GM18870 (cell line): Measurements from ENCODE around the gene SLC35A5.
A peak's percentile ranks its signal among the peaks of the same experiment; 100 is the strongest.

ENCODE experiments used
- ATAC-seq: cut with Tn5 transposase; IDR thresholded peaks from one replicate; pipeline ENCODE4 v1.9.1; 2021; ENCODE audit warnings: moderate library complexity; ENCODE audit not compliant: unreplicated experiment

The SLC35A5 gene

DNA sequence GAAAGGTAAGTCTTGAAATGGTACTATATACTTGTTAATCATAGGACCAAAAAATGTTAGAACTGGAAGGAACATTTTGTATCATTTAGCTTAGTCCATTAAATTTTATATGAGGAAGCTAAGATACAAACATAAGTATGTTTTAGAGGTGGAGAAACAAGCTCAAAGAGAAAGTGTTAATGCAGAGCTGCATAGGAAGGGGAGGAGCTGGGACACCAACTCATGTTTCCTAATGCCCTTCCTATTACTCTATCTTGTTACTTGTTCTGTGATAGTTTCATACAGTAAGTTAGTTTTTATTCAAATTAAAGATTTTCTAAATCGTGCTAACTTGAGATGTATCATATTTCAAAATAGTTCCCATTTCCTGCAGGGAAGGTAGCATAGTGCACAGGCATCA is 7.4 kb downstream of the SLC35A5 start:
- no peak for ATAC-seq

DNA sequence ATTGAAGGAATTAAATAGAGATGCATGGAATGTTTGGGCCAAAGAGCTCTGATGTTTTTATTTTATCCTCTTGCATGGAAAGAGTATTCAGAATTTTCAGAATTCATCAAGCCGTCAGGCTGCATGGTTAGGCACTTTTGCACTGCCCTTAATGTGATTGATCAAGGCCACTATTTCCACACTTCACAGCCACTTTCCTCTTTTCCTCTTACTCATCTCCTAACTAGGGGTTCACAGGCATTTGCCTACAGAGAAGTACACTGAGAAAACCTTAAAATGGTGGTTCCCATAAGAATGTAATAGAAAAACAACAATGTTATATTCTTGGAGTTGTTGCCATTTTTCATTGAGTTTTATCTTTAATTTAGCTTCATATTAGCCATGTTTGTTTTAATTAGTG is 10.9 kb downstream of the SLC35A5 start:
- no peak for ATAC-seq

DNA sequence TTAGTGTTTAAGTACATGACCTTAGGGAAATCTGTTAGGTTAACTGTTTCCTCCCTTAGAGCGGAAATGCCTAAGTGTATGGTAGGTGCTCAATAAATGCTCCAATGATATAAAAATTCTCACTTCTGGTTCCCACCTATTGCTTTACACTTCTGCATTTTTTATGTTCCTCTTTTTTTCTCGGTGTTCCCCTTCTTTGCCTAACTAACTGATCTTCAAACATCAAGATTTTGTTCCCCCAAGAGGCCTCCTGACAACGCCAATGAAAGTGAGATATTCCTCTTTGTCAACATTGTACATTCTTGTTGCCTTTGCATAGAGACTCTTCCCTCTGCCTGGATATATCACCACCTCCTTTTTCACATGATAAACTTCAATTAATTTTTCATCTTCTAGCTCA is 17.4 kb downstream of the SLC35A5 start:
- no peak for ATAC-seq

DNA sequence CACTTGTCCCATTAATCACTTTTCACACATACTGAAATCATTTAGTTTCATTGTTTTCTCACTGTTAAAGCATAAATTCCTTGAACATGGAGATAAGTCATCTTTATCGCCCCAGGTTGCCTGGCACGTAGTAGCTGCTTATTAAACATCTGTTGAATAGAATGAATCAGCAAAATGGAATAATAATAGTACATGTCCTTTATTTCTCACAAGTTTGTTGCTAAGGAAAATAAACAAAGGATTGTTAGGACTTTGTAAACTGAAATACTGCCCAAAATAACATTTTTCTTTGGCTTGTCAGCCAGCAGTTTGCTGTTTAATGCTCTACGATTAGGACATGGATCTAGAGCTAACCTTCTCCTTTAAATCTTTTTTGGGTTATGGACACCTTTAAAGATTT is 17.9 kb downstream of the SLC35A5 start:
- ATAC-seq, result no peak

DNA sequence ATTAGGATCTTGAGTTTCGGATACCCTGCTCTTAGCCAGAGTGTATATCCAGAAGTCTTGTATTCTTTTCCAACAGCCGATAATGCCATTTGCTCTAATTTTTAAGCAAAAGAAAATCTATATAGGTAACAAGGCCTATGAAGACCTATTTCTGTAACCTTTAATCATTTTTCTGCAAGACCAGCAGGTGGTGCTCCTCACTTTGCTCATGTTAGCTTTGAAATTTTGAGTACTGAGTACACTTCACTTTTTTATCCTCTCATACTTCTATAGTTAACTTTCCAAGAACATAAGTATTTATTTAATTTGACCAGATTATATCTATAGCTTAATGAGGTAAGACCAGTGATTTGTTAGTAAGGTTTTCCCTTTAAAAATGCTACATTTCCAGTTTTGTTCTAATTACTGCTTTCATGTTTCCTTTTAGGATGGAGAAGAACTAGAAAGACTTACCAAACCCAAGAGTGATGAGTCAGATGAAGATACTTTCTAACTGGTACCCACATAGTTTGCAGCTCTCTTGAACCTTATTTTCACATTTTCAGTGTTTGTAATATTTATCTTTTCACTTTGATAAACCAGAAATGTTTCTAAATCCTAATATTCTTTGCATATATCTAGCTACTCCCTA is 20.5 kb downstream of the SLC35A5 start:
- ATAC-seq, result no peak

DNA sequence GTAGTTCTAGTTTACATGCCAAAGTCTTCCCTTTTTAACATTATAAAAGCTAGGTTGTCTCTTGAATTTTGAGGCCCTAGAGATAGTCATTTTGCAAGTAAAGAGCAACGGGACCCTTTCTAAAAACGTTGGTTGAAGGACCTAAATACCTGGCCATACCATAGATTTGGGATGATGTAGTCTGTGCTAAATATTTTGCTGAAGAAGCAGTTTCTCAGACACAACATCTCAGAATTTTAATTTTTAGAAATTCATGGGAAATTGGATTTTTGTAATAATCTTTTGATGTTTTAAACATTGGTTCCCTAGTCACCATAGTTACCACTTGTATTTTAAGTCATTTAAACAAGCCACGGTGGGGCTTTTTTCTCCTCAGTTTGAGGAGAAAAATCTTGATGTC is 21.3 kb downstream of the SLC35A5 start:
- ATAC-seq, result no peak

DNA sequence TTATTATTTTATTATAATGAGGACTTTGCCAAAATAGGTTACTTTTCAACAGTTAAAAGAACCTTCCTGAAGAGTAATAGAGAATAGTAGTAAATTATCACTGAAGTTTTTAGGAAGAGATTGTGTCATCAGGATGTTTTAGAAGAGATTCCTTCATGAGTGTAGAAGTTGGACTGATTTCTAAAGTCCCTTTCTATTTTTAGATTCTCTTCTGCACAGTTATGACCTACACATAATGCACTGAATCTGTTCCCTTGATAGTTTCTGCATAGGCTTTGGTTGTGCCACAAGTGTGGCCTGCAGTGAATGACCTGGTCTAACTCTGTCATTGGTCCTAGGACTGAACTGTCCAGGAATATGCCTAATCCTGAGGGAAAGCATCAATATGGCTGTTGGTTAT is 23.9 kb downstream of the SLC35A5 start:
- no peak for ATAC-seq

DNA sequence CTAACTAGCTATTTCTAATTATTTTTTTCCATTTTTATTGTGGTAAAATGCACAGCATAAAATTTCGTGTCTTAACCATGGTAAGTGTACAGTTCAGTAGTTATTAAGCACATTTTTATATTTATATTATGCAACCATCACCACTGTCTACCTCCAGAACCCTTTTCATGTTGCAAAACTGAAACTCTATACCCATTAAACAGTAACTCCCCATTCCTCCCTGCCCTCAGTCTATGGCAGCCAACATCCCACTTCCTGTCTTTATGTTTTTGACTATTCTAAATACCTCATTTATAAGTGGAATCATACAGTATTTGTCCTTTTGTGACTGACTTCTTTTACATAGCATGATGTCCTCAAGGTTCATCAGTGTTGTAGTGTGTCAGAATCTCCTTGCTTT is 25.5 kb downstream of the SLC35A5 start:
- ATAC-seq, result no peak

DNA sequence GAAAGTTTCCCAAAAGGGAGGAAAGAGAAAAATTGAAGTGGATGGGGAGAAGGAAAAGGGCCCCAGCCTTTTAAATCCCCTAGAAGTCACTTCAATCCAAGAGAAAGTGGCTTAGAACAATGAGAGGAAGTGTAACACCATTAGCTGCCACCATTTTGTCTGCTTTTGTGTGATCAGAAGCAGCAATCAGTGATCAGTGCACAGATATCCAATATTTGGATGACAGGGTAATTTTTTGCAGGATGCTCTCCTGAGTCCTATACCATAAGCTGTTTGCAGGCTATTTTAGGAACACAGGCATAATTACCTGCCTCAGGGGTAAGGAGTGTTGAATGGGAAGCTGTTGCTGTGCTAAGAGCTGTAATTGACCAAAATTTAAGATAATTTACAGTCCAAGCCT is 31.4 kb downstream of the SLC35A5 start:
- ATAC-seq, result no peak

DNA sequence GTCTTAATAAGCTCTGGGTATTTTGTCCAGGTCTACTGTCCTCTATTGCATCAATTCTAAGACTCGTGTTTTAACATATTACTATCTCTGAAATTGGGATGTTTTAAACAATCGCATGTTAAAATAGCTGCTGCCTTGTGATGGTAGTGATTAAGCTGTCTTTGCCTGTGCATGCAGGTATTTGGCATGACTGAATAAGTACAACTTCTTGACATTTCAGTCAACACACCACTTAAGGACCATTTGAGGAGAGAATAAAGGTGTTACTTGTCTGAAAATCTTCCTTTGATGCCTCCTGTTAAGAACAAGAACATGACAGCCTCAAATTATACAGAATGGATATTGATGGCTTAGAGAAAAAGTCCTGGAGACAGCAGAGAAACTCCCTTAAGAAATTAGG is 33.0 kb downstream of the SLC35A5 start:
- ATAC-seq, result no peak

DNA sequence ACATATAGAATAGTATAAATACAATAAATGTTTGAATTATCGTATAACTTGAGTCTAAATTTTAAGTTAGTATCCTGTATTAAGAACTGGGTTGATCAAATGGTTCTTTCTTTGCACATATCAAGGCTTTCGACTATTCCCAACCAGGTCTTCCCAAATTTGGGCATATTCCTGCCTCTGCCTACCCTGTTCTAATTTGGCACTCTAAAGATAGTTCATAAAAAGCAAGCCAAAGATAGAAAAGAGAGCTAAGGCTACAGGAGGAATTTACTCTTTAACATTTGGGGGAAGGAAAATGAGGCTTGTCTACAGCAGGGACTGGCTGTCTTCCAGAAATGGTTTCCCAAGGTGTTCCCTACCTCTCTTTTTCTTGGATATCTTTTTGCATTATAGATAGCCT is 36.1 kb downstream of the SLC35A5 start:
- no peak for ATAC-seq

DNA sequence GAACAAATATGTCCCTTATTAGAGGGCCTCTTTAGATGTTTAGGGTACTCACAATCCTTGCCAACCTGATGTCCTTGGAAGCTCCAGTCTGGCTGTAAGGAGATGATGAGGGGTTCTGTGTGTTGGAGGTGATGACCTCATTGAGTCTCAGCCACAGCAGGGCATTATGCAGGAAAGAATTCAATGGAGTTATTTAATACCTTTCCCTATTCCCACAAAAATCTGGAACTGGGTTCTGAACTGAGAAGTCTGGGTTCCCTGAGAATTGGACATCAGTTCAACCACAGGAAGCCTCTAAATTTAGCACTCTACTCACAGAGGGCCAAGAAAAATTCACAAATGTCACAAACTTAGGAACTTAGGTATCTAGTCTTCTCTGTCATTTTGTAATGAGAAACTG is 36.9 kb downstream of the SLC35A5 start:
- no peak for ATAC-seq

DNA sequence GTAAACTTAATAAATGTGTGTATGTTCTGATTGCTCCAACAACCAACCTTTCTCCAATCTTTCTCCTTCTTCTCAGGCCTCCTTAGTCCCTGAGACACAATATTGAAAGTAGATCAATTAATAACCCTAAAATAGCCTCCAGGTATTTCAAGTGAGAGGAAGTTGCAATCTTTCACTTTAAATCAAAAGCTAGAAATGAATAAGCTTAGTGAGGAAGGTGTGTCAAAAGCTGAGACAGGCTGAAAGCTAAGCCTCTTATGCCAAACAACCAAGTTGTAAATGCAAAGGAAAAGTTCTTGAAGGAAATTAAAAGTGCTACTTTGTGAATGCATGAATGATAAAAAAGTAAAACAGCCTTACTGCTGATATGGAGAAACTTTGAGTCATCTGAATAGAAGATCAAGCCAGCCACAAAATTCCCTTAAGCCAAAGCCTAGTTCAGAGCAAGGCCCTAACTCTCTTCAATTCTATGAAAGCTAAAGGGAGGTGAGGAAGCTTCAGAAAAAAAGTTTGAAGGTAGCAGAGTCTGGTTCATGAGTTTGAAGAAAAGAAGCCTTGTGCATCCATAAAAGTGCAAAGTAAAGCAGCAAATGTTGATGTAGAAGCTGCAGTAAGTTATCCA is 40.5 kb downstream of the SLC35A5 start:
- ATAC-seq, result peak; percentile 93

DNA sequence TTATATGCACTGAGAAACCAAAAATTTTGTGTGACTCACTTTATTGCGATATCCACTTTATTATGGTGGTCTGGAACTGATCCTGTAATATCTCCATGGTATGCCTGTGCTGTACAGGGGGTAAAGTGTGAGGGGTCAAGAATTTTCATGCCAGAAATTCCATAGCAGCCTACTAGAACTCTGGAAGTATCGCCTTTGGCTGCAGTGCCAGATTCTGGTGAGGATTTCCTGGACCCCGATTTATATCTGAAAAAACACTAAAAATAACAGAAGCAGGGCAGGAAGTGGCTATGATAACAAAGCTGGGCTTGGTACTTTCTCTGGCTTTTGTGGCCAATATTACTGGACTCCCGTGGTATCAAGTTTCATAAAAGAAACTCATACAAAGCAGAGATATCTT is 42.7 kb downstream of the SLC35A5 start:
- no peak for ATAC-seq

DNA sequence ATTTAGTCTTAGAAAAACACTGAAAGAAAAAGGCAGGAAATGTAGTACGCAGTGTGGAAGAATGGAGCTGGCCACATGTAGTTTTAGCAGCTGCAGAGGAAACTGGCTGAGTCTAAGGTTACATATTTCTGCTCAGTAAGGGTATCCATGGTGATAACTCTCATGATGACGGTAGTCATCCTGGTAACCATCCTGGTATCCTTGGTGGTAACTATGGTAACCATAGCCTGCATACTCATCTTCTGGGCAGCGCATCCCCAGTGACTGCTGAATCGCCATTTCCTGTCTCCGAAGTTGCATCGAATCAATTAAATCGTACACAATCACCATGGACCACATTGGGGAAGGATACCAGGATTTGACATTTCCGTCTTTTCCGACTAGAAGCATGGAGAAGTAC is 43.4 kb downstream of the SLC35A5 start:
- no peak for ATAC-seq

DNA sequence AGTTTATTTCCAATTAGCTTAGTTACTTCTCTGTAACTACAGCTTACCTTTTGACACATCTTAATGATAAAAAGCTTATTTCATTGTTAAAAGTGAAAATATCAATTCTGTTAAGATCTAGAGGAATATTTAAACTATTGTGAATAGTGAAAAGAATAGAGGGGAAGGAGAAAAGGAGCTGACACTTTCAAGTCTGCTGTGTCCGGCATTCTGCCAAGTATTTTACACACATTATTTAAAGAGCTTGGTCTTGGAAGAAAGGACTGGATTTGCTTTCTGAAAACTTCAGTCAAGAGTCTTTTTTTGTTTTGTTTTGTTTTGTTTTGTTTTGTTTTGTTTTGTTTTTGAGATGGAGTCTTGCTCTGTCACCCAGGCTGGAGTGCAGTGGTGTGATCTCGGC is 44.3 kb downstream of the SLC35A5 start:
- ATAC-seq, result no peak

DNA sequence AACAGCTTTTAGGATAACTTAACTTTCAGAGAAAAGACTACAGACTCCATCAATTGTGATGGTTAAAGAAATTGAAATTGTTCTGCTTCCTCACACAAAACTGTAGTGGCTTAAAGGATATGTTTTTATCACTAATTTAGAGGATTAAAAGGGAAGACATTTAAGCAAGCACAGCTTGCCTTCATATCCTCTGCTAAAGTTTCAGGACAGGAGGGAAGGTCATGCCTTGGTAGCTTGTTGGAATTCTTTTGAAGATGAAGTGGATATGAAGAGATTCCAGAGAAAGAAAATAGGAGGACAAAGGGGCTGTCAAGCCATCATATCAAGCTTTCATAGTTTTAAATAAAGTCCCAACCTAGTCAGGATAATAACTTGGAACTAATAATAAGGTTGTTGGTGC is 46.0 kb downstream of the SLC35A5 start:
- ATAC-seq, result no peak

DNA sequence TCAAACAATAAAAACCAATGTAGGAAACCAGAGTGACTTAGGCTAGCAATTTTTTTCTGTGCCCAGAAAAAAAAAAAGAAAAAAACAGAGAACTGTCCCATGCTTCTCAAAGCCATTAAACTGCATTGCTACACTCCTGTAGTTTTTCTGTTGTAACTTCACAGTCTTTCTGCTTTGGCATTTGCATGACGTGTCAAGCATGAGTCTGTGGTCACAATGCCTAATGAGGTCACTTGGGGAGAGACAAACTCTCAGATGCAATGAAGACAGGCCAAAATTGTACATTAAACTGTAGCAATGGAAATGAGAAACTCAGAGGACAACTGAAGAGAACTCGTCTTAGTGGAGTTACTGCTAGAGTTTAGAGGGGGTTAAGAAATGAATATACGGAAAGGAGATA is 48.3 kb downstream of the SLC35A5 start:
- no peak for ATAC-seq

DNA sequence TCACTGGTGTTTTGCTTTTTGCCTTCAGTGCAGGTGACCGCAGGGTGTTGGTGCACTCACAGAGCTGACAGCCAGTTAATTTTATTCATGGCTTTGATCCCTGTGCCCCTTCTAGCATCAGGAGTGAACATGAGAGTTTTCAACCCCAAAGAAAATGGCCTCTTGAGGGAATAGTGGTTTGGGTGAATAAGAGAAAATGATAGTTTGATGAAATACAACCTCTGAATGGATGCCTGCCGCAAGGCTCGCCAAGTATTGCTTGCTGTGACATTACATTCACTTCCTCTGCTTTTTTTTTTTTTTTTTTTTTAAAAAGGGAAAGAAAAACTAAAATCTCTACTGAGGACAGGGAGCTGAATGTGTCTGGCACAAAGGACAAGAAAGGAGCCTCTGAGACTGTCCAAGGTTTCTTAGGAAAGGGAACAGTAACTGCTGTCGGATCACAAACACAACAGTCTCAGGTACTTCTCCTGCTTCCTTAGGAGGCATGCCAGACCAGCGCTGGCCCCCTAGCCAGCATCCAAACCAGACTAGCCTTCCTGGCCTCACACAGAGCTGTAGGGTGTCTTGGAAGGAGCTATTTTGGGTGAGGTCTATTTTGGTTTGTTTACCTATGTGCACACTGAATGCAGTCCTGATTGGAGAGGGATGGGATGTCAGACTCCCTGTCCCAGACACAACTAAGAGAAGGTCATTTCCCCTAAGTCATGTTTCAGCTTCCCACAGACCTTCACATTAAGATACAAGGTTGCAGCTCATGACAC is 50.1 kb downstream of the SLC35A5 start:
- no peak for ATAC-seq

DNA sequence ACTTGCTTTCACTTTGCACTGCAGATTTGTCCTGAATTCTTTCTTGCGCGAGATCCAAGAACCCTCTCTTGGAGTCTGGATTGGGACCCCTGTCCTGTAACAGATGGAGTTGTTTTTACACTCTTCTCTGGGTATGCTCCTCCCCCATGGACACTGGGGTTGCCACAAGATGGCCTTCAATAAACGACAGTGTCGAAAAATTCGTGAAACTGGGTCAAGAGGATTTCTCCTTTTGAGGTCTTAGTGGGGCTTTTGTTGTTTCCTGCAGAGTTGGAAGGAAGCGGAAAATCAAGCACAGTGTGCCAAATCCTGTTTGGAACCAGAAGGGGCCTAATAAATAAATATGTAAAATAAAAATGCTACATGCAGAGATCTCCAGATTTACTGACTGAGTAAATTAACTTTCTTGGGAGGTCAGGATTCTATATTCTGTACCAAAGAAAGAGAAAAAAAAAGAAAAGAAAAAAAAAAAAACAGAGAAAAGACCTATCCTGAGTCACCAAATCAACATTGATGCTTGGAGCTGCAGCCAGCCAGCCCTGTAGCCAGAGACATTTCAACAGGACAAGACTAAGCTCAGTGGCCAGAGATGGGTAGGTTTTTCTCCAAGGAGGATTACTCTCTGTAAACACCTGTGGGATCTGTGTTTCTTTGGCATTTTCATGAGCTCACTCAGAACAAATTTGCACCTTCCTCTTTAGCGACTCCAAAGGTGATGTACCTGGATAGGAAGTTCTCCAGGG is 54.3 kb downstream of the SLC35A5 start:
- no peak for ATAC-seq

DNA sequence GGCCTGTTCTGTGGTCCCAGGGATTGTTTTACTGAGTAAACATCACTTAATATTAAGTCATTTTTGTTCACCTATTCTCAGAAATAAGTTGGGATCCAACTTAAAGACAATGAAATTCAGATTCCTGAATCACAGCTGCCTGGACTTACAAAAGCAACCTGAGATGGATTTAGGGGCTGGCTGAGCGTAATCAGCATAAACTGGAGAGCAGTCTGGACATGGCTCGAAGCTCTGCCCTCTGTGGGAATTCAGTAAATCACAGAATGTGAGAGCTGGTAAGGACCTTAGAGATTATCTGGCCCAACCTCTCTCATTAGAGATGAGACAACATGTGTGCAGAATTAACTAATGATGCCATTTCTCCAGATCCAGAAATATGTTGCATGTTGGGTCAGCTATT is 55.4 kb downstream of the SLC35A5 start:
- no peak for ATAC-seq

DNA sequence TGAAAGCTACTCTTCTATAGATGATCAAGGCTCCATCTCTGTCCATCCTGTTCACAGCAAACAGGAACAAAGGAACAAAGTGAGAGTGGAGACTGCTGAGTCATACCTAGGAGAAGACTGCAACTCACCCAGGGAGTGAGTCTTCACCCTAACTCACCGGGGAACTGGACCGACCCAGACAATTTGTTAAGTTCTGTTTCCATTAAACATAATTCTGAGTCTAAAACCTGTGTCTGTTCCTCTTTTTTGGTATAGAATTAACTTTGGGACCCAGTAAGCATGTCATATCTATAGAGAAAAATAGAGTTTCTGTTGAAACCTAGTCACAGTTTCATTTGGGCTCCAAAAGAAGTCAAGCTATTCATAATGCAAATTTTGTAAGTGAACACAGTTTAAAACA is 57.5 kb downstream of the SLC35A5 start:
- ATAC-seq, result peak; percentile 76
